CD4-positive, alpha-beta T cell (primary cell): ENCODE measurements around the gene HIP1R. TPM values are rescaled to one million over a fixed set of nuclear protein-coding genes. Genes with fewer than 3 reads are reported as not detected.
"Not testable (repeated sequence)": the region's sequence is repeated elsewhere in the genome, so short reads cannot be mapped to it uniquely, and the experiment has no call there.

Source experiments
- ATAC-seq: fragments of 200-7000 bp; cut with Tn5 transposase; one replicate; pipeline ENCODE4 v1.10.0; 2022; ENCODE audit warnings: mild to moderate bottlenecking; ENCODE audit not compliant: poor library complexity
- CTCF ChIA-PET: fragments of 350-600 bp; sonication (Branson Sonifier 250); formaldehyde crosslinking; loops from one replicate; lab custom pipeline; 2021; ENCODE audit warnings: antibody characterized with exemption, inconsistent platforms; lab: Charles Lee
- POLR2A ChIA-PET: fragments of 350-600 bp; sonication (Branson Sonifier 250); formaldehyde crosslinking; loops from one replicate; lab custom pipeline; 2021; ENCODE audit warnings: antibody characterized with exemption, inconsistent platforms; lab: Charles Lee
- DNase-seq, 14 experiments: peaks; one replicate each; pipeline ENCODE4 v3.0.0-alpha.2; 2013 to 2020; ENCODE audit warnings: mixed read lengths in 2 of 14
- H3K27ac ChIP-seq, 2 donors: one replicate each; pipeline versions ENCODE4 v1.5.1 to v1.7.0; 2013; ENCODE audit warnings: low read length in 2 of 2, low read depth in 1 of 2, mild to moderate bottlenecking in 1 of 2
- H3K27me3 ChIP-seq, 2 experiments: 1 replicate in 1 of 2; 2 replicates in 1 of 2; pipeline versions ENCODE4 v1.6.1 to v1.7.0; 2013; ENCODE audit warnings: low read length in 2 of 2, control low read depth in 1 of 2, mild to moderate bottlenecking in 1 of 2, moderate library complexity in 1 of 2; ENCODE audit not compliant: insufficient read depth in 2 of 2, control insufficient read depth in 1 of 2
- H3K36me3 ChIP-seq: one replicate; pipeline ENCODE4 v1.6.1; 2013; ENCODE audit warnings: low read length, control low read depth; ENCODE audit not compliant: insufficient read depth
- H3K4me1 ChIP-seq: one replicate; pipeline ENCODE4 v1.6.1; 2013; ENCODE audit warnings: low read length, control low read depth; ENCODE audit not compliant: insufficient read depth
- H3K4me3 ChIP-seq: one replicate; pipeline ENCODE4 v1.5.1; 2013; ENCODE audit warnings: mild to moderate bottlenecking, low read length, moderate library complexity
- H3K9me3 ChIP-seq, 2 experiments: 1 replicate in 1 of 2; 2 replicates in 1 of 2; pipeline versions ENCODE4 v1.6.1 to v1.7.0; 2013; ENCODE audit warnings: low read length in 2 of 2, mild to moderate bottlenecking in 2 of 2, control low read depth in 1 of 2, moderate library complexity in 1 of 2; ENCODE audit not compliant: control insufficient read depth in 1 of 2, insufficient read depth in 1 of 2
- H3K27ac Mint-ChIP-seq: one replicate; pipeline ENCODE4 v1.8.0; 2020; ENCODE audit warnings: mixed read lengths
- H3K27me3 Mint-ChIP-seq: one replicate; pipeline ENCODE4 v1.8.0; 2021; ENCODE audit warnings: mixed read lengths
- H3K36me3 Mint-ChIP-seq: one replicate; pipeline ENCODE4 v1.8.0; 2021; ENCODE audit warnings: low read depth, mixed read lengths
- H3K4me1 Mint-ChIP-seq: one replicate; pipeline ENCODE4 v1.8.0; 2021; ENCODE audit warnings: low read depth, mixed read lengths
- H3K4me3 Mint-ChIP-seq: one replicate; pipeline ENCODE4 v1.8.0; 2020; ENCODE audit warnings: mild to moderate bottlenecking, mixed read lengths
- H3K9me3 Mint-ChIP-seq: one replicate; pipeline ENCODE4 v1.8.0; 2020; ENCODE audit warnings: mixed read lengths
- intact Hi-C, 2 experiments: fragments of 100-400 bp; cut with DNase I in 1 of 2; cut with micrococcal nuclease in 1 of 2; formaldehyde crosslinking; loops; one replicate each; pipeline versions ENCODE4 v1.15.1 to v1.9.0; 2023 to 2025; cut with DNase I, micrococcal nuclease
- total RNA-seq, 174 experiments: library from RNA in 2 of 174; stranded (reverse) in 2 of 174; gene quantifications; one replicate each; pipeline ENCODE4 v1.2.3 and lab custom pipeline; 2021 to 2026
- TF ChIP-seq, protein P1 (sequence below): fragments of 200-600 bp; IDR thresholded peaks from one replicate; pipeline ENCODE4 v1.8.0; 2022; ENCODE audit warnings: antibody characterized with exemption, mild to moderate bottlenecking

HIP1R gene
- total RNA-seq, 2 experiments from 2014 or later: 184 to 185 TPM

DNA sequence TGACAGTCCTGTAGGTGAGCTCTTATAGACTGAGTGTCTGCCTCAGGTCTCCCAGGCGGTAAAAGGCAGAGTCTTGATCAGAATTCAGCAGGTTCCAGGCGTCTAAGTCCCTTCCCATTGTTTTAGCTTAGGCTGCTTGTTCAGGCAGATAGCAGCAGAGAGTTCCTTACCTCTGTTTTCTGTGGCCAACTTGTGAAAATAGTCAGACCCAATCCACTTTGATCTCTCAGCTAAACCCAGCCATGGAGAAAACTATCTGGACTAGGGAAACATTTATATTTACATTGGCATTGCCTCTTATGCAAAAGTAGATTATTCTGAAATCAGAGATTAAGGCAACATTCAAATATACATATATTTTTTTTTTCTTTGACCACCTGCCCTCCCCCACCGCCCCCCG lies 39.5 kb upstream of the HIP1R start:
- H3K36me3 Mint-ChIP-seq: no peaks in the 10 kb centered on the region

GRCh38 chr12:122799641-122800243 lies 35.5 kb upstream of the HIP1R start:
- no peaks in the 10 kb centered on the region for H3K36me3 ChIP-seq
- ATAC-seq: no peak
- Mint-ChIP-seq H3K4me1 (no peaks in the 10 kb centered on the region), H3K36me3 (no peaks in the 10 kb centered on the region), H3K27me3 (no peaks in the 10 kb centered on the region), H3K4me3 (no peak overlapping the region), H3K9me3 (no peaks in the 10 kb centered on the region), H3K27ac (no peak overlapping the region)
- no peak for DNase-seq
- no peaks in the 10 kb centered on the region for H3K9me3 ChIP-seq
- POLR2A ChIA-PET: no interaction called here
- TF ChIP-seq, protein P1, sequence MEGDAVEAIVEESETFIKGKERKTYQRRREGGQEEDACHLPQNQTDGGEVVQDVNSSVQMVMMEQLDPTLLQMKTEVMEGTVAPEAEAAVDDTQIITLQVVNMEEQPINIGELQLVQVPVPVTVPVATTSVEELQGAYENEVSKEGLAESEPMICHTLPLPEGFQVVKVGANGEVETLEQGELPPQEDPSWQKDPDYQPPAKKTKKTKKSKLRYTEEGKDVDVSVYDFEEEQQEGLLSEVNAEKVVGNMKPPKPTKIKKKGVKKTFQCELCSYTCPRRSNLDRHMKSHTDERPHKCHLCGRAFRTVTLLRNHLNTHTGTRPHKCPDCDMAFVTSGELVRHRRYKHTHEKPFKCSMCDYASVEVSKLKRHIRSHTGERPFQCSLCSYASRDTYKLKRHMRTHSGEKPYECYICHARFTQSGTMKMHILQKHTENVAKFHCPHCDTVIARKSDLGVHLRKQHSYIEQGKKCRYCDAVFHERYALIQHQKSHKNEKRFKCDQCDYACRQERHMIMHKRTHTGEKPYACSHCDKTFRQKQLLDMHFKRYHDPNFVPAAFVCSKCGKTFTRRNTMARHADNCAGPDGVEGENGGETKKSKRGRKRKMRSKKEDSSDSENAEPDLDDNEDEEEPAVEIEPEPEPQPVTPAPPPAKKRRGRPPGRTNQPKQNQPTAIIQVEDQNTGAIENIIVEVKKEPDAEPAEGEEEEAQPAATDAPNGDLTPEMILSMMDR: no peak
- no peak overlapping the region for H3K27ac ChIP-seq
- H3K4me1 ChIP-seq: no peaks in the 10 kb centered on the region
- no peak overlapping the region for H3K4me3 ChIP-seq
- CTCF ChIA-PET: no interaction called here
- H3K27me3 ChIP-seq: no peaks in the 10 kb centered on the region
- intact Hi-C loops: no loop called here

More for the DNA sequence above, 39.5 kb upstream of the HIP1R start:
- TF ChIP-seq, protein P1: no peak
- DNase-seq (no peak), ATAC-seq (no peak)
- no peak overlapping the region for H3K4me3 ChIP-seq
- no peaks in the 10 kb centered on the region for H3K36me3 ChIP-seq
- Mint-ChIP-seq H3K27me3 (no peaks in the 10 kb centered on the region), H3K4me3 (no peak overlapping the region), H3K4me1 (no peaks in the 10 kb centered on the region), H3K27ac (no peak overlapping the region), H3K9me3 (no peaks in the 10 kb centered on the region)
- no peak overlapping the region for H3K27ac ChIP-seq
- ChIA-PET CTCF (no interaction called here), POLR2A (interaction anchor here (0.6 kb wide), 1 partner anchor 155 kb away, joined by 3 read pairs; no protein-coding TSS in a partner anchor)
- H3K9me3 ChIP-seq: no peaks in the 10 kb centered on the region
- H3K4me1 ChIP-seq: peaks cover 7% of the 10 kb centered on the region
- intact Hi-C loops: loop anchor here in 1 of 2 experiments (2.0 kb wide), 1 partner anchor 65 kb away; no protein-coding TSS in a partner anchor
- H3K27me3 ChIP-seq: no peaks in the 10 kb centered on the region

DNA sequence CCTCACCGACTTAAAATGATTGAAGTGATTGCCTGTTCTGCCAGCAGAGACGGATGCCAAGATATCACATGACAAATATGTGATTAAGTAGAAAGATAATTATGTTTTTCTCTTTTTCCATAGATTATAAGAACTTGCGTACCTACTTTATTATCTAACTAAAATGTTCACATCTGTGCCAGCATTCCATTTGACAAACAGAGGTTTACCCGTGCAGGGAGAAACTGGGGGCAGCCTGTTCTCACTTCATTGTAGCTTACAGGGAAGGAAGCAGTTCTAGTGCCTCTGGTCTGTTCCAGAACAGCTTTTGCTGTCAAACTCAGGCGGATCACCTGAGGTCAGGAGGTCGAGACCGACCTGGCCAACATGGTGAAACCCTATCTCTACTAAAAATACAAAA lies 31.3 kb upstream of the HIP1R start:
- H3K27me3 ChIP-seq: no peaks in the 10 kb centered on the region
- no peak overlapping the region for H3K27ac ChIP-seq
- ATAC-seq (no peak), DNase-seq (no peak)
- H3K36me3 ChIP-seq: no peaks in the 10 kb centered on the region
- no peaks in the 10 kb centered on the region for H3K9me3 ChIP-seq
- intact Hi-C loops: no loop called here
- Mint-ChIP-seq H3K36me3 (no peaks in the 10 kb centered on the region), H3K4me3 (no peak overlapping the region), H3K9me3 (no peaks in the 10 kb centered on the region), H3K4me1 (no peaks in the 10 kb centered on the region), H3K27me3 (no peaks in the 10 kb centered on the region), H3K27ac (no peak overlapping the region)
- TF ChIP-seq, protein P1: no peak
- CTCF ChIA-PET: interaction anchor here (1.9 kb wide), 1 partner anchor 10 kb away, joined by 6 read pairs; no protein-coding TSS in a partner anchor
- H3K4me3 ChIP-seq: no peak overlapping the region
- POLR2A ChIA-PET: no interaction called here
- no peaks in the 10 kb centered on the region for H3K4me1 ChIP-seq

GRCh38 chr12:122804957-122805356 lies 30.3 kb upstream of the HIP1R start:
- CTCF ChIA-PET: interaction anchor here (0.7 kb wide), 2 partner anchors 14 to 27 kb away, joined by 3 to 4 read pairs; no protein-coding TSS in a partner anchor
- H3K27ac Mint-ChIP-seq, intact Hi-C loops, H3K4me1 ChIP-seq, H3K9me3 Mint-ChIP-seq, H3K4me3 ChIP-seq, H3K36me3 Mint-ChIP-seq, H3K4me1 Mint-ChIP-seq, POLR2A ChIA-PET, ATAC-seq, H3K27ac ChIP-seq, H3K27me3 Mint-ChIP-seq, H3K36me3 ChIP-seq, DNase-seq, H3K9me3 ChIP-seq, H3K27me3 ChIP-seq, H3K4me3 Mint-ChIP-seq: not testable (repeated sequence)
